ENCODE results near the gene SPATA1. TPM values are rescaled to one million over a fixed set of nuclear protein-coding genes. Genes with fewer than 3 reads are reported as not detected.

Gene SPATA1
- total and polyA plus RNA-seq, 2 of the 4 experiments (the other 2 are of a cell fraction), result under 0.01 to 0.56 TPM

DNA sequence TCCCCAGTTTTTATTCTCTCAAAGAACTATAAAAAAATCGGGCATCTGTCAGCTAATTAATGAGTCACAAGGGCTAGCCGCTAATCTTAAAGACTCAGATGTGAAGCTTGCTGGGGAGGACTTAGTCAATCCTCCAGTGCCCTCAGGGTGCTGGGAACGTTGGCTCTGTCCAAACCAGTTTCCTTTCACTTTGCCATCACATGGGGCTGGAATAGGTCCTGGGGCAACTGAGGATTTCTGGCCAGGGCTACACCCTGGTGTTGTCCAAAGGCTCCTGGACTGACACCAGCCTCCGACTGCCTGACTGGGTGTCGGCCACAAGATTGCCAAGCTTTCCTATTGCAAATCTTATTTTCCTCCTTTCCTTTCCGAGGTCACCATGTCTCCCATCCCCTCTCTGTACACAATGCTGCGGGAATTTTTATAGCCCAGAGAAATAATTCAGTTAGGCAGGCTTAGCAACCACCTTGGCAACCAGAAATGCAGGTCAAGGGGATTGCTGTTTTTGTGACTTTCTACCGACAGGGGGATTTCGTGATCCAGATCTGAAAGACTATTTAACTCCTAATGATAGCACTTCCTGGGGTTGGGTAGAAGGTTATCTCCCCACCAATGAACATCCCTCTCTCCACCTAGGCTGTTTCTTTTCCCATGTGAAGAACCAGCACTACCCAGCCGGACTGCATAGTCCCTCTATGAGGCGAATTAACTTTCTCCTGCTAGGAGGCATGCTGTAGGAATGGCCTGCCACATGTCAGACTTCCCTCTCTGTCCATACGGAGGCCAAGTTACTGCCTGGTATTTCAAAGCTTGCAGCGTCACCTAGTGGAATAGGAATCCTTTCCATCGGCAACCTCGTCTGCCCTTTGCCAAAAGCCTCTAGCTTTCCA is 98.0 kb downstream of the SPATA1 start (continued):
- TF ChIP-seq, protein P1, sequence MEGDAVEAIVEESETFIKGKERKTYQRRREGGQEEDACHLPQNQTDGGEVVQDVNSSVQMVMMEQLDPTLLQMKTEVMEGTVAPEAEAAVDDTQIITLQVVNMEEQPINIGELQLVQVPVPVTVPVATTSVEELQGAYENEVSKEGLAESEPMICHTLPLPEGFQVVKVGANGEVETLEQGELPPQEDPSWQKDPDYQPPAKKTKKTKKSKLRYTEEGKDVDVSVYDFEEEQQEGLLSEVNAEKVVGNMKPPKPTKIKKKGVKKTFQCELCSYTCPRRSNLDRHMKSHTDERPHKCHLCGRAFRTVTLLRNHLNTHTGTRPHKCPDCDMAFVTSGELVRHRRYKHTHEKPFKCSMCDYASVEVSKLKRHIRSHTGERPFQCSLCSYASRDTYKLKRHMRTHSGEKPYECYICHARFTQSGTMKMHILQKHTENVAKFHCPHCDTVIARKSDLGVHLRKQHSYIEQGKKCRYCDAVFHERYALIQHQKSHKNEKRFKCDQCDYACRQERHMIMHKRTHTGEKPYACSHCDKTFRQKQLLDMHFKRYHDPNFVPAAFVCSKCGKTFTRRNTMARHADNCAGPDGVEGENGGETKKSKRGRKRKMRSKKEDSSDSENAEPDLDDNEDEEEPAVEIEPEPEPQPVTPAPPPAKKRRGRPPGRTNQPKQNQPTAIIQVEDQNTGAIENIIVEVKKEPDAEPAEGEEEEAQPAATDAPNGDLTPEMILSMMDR (conservative IDR thresholded peaks at IDR 0.05; ENCODE audit: low read depth, low read length), result peak; percentile 82
- TF ChIP-seq MAFK (IDR thresholded peaks at IDR 0.05; ENCODE audit: low read depth, low read length) (peak; percentile 66), RFX5 (IDR thresholded peaks at IDR 0.05; ENCODE audit: low read depth, low read length) (no peak)
